PFSK-1 (cell line): Measurements from ENCODE around the gene GAS2L2.

Experiments
- FOXP2 ChIP-seq: optimal IDR thresholded peaks from 2 replicates; pipeline ENCODE3; 2011; ENCODE audit warnings: borderline replicate concordance, control low read depth, inconsistent platforms; ENCODE audit not compliant: insufficient read depth; ENCODE audit errors: extremely low read length, extremely low read depth
- POLR2AphosphoS5 ChIP-seq: IDR thresholded peaks from 2 replicates; pipeline ENCODE4 v1.6.1; 2012; ENCODE audit warnings: low read depth, mild to moderate bottlenecking, control low read depth, low read length, moderate library complexity
- REST ChIP-seq, 2 experiments: IDR thresholded peaks; 2 replicates each; pipeline versions ENCODE4 v1.6.1 to v1.8.0; 2011 to 2012; ENCODE audit warnings: low read depth in 2 of 2, low read length in 2 of 2, control low read depth in 1 of 2, inconsistent platforms in 1 of 2, mild to moderate bottlenecking in 1 of 2, moderate library complexity in 1 of 2; ENCODE audit not compliant: insufficient read depth in 1 of 2
- SIN3A ChIP-seq: IDR thresholded peaks from 2 replicates; pipeline ENCODE4 v1.6.1; 2012; ENCODE audit warnings: mild to moderate bottlenecking, low read length, moderate library complexity, borderline replicate concordance; ENCODE audit not compliant: insufficient read depth
- TAF1 ChIP-seq: IDR thresholded peaks from 2 replicates; pipeline ENCODE4 v1.6.1; 2012; ENCODE audit warnings: low read length, control low read depth, borderline replicate concordance; ENCODE audit not compliant: insufficient read depth

The GAS2L2 gene

GRCh38 chr17:35728551-35728950 lies 24.5 kb downstream of the GAS2L2 start:
- no peak for TF ChIP-seq SIN3A
- no peak for TF ChIP-seq TAF1
- no peak for TF ChIP-seq POLR2AphosphoS5
- no peak for TF ChIP-seq FOXP2
- TF ChIP-seq REST (IDR thresholded peaks at IDR 0.05; ENCODE audit: insufficient read depth in 1 of 2, low read depth in 2 of 2, low read length in 2 of 2) = no peak

- TF ChIP-seq TAF1 (no peak), SIN3A (no peak), REST (IDR thresholded peaks at IDR 0.05; ENCODE audit: insufficient read depth in 1 of 2, low read depth in 2 of 2, low read length in 2 of 2) (no peak), FOXP2 (no peak), POLR2AphosphoS5 (no peak)
These were observed 25.4 kb downstream of the GAS2L2 start for GRCh38 chr17:35727635-35728034.

GRCh38 chr17:35726953-35727460 lies 26.0 kb downstream of the GAS2L2 start:
- TF ChIP-seq TAF1 (no peak), SIN3A (no peak), FOXP2 (no peak), REST (IDR thresholded peaks at IDR 0.05; ENCODE audit: insufficient read depth in 1 of 2, low read depth in 2 of 2, low read length in 2 of 2) (no peak), POLR2AphosphoS5 (no peak)

- TF ChIP-seq POLR2AphosphoS5 (no peak), FOXP2 (no peak), TAF1 (no peak), REST (IDR thresholded peaks at IDR 0.05; ENCODE audit: insufficient read depth in 1 of 2, low read depth in 2 of 2, low read length in 2 of 2) (no peak), SIN3A (no peak)
These were observed 26.7 kb downstream of the GAS2L2 start for GRCh38 chr17:35726127-35726952.
